Stimulated activated CD4-positive, alpha-beta T cell treated with anti-CD3 and anti-CD28 coated beads, Interleukin-2, amount 100 ng/mL, for 4 hours (primary cell): ENCODE results near the gene COL9A3.
"Not testable (repeated sequence)": the region's sequence is repeated elsewhere in the genome, so short reads cannot be mapped to it uniquely, and the experiment has no call there.

Experiments used
- DNase-seq: peaks from one replicate; pipeline ENCODE4 v3.0.0-alpha.2; 2020; ENCODE audit warnings: low read depth

Gene COL9A3

DNA sequence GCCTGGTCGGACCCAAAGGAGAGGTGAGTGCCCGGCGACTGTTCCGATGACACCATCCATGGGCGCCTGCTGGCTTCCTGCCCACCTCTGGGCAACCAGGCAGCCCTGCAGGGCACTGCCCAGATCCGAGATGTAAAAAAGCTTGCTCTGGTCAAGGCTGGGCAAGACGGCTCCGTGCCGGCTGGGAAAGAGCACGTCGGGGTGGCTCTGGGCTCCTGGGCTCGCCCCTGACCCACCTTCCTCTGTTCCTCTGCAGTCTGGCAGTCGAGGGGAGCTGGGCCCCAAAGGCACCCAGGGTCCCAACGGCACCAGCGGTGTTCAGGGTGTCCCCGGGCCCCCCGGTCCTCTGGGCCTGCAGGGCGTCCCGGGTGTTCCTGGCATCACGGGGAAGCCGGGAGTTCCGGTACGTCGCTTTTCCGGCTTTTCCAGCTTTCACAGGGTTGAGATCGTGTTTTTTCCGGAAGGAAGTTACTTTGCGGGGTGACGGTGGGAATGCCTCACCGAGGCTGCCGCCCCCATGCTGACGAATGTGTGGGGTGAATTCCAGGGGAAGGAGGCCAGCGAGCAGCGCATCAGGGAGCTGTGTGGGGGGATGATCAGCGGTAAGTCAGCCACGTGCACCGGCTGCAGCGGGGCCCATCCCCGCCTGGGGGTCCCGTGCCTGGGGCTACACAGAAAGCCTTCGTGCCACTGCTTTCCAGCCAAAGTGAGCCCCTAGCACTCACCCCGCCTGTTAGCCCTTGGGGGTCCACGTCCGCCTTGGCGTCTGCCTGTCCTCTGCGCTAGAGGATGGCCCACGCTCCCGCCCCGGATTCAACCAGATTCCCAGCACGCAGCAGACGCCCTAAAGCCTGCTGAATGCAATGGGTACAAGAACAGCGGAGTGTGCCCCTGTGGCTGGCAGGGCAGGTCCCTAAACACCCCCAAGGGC lies 19.3 kb downstream of the COL9A3 start:
- DNase-seq, result no peak

DNA sequence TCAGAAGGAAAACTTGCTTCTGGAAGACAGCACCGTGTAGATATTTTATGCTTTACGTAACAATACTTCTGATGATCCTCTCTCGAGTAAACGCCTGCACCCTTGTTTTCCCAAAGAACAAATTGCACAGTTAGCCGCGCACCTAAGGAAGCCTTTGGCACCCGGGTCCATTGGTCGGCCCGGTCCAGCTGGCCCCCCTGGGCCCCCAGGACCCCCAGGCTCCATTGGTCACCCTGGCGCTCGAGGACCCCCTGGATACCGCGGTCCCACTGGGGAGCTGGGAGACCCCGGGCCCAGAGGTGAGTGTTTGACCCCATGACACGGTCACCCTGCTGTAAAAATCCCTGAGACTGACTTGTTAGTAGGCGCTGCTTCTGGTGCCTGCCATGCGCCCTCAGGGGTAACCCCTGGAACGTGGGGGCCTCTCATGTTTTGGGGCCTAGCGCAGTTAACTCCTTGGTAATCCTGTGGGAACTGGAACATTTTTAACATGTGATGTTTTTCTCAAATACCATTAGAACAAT lies 20.2 kb downstream of the COL9A3 start:
- no peak for DNase-seq

DNA sequence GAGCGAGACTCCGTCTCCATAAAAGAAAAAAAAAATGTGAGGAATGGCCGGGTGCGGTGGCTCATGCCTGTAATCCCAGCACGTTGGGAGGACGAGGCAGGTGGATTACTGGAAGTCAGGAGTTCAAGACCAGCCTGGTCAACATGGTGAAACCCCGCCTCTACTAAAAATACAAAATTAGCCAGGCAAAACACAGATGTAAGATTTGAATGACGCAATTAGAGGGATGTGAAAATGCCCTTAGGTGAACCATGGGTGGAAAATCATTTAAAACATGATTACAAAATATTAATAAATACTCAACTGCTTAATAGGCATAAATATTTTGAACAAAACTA lies 20.9 kb downstream of the COL9A3 start:
- DNase-seq, result no peak

DNA sequence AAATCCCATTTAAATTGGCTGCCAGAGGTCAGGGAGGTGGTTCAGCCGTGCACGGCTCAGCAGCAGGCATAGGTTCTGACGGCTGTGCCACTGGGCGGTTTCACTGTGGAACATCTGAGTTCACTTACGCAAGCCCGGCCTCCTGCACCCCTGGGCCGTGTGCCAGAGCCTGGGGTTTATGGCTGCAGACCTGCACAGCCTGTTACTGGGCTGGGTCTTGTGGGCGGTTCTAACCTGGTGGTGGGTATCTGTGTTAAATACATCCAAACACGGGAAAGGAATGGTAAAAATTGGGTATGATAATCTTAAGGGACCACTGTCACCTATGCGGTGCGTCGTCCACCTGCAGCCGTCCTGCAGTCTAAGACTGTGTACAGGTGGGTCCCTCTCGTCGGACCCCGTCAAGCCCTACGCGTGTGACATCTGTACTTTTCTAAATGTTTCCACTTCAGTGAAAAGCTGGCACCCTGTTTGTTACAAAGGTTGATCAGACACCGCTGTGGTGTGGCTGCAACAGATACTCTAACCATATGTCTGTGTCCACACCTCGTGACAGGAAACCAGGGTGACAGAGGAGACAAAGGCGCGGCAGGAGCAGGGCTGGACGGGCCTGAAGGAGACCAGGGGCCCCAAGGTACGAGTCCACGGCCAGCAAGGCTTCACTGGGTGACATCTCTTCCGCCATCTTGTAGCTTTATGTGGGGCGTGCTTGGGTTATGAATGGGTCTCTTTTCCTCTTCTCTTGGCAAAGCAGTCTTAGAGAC lies 21.5 kb downstream of the COL9A3 start:
- DNase-seq, result no peak

DNA sequence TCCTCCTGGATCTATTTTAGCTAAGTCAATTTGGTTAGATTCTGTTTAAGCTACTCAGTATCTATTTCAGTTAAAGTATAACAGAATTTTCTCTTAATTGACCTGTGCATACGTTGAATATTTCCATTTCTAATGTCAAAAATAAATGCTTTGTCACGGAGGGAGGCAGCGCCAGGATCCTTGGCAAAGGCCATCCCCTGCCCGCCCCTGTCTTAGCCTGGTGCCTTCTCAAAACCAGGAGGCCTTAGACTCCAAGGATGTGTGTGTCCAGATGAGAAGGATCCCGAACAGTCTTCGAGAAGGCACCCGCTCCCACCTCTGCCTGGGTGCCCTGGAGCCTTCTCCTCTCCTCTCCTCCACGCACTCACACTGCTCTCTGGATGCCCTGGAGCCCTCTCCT lies 22.4 kb downstream of the COL9A3 start:
- no peak for DNase-seq

DNA sequence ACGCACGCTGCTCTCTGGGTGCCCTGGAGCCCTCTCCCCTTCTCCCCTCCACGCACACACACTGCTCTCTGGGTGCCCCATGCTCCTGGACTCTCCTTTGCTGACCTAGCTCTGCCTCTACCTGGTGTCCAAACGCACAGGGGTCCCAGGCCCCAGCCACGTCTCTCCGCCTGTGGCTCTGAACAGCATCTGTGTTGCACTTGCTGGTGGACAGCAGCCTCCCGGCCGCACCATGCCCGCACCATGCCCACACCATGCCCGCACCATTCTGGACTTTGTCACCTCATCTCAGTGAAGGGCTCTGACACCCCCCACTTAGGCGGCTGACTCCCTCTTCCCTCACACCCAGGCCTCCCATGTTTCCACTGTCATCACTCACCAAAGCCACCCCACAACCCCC lies 23.0 kb downstream of the COL9A3 start:
- no peak for DNase-seq

DNA sequence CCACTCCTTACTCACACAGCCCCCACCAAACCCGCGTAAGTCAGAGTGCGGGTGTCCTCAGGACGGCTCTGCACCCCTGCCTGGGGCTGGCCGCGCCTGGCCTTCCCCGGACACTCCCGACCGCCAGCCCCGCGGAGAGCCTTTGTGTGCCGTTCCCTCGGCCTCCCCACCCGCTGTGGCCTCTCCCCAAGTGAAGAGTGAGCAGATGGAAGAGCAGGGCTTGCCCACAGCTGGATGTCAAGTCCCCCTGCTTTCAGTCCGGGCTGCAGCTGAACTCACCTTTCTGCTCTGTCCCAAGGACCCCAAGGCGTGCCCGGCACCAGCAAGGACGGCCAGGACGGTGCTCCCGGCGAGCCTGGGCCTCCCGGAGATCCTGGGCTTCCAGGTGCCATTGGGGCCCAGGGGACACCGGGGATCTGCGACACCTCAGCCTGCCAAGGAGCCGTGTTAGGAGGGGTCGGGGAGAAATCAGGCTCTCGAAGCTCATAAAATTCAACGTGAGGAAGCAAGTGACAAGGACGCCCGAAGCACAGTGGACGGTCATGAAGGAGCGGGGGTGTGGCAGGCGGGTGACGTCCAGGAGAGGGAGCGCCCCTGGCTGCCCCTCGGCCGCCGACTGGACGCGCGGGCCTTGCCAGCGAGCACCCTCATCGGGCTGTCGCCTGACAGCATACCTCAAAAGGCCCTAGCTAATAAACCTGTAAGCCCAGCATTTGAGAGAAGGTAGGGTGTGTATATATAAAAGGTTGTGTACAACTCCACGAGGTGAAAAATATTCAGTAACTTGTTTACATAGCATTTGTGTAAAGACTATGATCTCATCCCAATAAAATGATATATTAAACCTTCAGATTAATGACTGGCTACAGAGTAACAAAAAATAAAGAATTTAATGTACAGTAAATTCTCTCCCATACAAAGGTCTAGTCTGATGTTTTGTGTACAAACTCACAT lies 23.7 kb downstream of the COL9A3 start:
- DNase-seq, result no peak

DNA sequence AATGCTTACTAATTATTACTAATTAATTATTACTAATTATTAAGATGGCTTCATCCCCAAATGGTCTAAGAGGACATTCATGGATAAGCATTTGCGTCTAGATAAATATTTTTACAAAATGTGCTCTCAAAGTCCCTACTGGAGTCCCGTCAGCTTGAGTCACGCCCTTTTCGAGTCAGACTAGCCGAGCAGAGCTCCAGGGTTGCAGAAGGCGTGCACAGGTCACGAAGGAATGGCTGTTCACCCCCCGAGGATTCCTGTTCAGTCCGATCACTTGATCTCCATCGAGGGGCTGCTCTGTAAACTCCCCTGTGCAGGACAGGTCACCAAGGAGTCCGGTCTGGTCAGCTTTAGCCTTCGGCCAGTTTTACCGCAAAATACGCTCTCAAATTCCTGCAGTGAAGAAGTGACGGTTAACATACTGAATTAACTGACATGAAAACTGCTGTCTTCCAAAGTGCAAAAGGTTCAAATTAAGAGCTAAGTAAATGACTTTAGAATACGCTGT lies 24.9 kb downstream of the COL9A3 start:
- no peak for DNase-seq

DNA sequence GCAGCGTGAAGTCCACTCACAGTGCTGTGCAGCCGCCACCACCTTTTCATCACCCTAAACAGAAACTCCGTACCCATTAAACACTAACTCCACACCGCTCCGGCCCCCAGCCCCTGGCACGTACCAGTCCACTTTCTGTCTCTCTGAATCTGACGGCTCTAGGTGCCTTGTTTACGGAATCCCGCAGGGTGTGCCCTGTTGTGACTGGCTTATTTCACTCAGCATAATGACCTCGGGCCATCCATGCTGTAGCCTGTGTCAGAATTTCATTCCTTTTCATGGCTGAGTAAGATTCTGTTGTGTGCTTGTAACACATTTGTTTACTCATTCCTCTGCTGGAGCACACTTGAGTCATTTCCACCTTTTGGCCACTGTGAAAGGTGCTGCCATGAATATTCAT lies 26.8 kb downstream of the COL9A3 start:
- no peak for DNase-seq

DNA sequence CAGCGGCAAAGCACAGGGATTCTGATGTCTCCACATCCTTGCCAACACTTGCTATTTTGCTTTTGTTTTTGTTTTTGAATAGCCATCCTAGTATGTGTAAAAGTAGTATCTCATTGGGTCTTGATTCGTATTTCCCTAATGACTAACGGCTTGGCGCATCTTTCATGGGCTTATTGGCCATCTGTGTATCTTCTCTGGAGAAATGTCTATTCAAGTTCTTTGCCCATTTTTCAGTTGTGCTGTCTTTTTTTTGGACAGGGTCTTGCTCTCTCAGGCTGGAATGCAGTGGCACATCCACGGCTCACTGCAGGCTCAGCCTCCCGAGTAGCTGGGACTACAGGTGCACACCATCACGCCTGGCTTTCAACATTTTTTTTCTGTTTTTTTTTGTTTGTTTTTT lies 27.3 kb downstream of the COL9A3 start:
- no peak for DNase-seq

DNA sequence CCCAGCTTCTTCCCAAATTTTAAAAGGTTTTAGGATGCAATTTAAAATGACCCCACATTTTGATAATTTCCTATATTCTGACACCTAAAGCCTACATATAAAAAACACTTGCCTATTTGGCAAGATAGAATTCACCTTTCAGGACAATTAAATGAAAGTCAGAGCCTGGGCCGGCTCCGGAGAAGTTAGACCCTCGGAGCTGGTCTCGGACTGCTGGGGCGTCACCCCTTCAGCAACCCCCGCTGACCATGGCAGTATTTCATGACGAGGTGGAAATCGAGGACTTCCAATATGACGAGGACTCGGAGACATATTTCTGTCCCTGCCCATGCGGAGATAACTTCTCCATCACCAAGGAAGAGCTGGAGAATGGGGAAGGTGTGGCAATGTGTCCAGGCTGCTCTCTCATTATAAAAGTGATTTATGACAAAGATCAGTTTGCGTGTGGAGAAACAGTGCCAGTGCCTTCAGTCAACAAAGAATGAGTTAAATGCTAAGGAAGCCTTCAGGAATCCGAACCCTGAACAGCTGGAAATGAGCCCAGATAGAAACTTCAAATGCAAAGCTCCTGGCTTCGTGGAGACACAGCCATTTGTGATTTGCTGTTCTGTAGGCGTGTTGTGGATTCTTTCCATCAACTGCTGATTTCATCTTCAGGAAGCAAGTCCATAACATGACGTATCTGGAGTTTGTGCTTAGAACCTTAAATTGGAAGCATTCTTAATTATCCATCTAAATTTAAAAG lies 28.7 kb downstream of the COL9A3 start:
- DNase-seq, result no peak

DNA sequence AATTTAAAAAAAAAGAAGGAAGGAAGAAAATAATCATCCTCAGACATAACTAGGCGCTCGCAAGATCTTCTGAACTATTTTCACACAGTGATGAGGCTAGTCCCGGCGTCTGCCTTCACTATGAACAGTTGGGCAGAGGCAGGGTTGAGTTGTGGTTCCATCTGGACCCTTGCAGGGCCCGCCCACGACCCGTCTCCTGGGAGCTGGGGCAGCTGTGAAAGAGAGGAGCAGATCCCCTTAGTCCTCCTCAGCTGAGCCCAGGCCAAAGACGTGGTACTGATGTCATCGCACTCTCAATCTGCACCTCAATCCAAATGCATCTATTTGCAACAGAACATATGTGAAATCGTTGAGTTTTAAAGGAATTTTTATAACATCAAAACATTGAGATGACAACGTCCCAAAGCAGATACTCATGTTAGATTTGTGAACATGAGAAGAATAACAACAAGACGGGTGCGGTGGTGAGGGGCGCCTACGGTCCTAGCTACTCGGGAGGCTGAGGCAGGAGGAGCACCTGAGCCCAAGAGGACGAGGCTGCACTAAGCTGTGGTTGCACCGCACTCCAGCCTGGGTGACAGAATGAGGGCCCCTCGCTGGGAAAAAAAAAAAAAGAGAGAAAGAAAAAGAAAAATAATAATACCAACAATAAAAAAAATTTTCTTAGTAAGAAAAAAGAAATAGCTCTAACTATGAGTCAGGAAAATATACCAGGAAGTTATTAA lies 29.5 kb downstream of the COL9A3 start:
- DNase-seq, result no peak

DNA sequence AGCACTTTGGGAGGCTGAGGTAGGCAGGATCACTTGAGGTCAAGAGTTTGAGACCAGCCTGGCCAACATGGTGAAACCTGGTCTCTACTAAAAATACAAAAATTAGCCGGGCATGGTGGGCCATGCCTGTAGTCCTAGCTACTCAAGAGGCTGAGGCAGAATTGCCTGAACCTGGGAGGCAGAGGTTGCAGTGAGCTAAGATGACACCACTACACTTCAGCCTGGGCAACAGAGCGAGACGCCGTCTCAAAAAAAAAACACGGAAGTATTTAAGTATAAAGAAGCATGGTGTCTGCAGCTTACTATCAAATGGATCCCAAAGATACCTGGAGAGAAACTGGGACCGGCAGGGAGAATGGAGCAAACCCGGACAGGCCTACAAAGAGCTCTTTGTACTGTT lies 32.1 kb downstream of the COL9A3 start:
- DNase-seq, result not testable (repeated sequence)

DNA sequence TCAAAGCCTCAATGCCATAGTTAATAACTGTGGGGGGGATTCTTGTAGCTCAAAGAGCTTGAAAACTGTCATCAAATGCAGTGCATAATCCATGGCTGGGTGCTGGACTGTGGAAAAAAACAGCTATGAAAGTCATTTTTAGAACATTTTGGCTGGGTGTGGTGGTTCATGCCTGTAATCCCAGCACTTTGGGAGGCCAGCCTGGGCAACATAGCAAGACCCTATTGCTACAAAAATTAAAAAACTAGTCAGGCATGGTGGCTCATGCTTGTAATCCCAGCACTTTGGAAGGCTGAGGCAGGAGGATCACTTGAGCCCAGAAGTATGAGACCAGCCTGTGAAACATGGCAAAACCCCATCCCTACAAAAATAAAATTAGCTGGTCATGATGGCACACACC lies 32.6 kb downstream of the COL9A3 start:
- DNase-seq, result no peak

DNA sequence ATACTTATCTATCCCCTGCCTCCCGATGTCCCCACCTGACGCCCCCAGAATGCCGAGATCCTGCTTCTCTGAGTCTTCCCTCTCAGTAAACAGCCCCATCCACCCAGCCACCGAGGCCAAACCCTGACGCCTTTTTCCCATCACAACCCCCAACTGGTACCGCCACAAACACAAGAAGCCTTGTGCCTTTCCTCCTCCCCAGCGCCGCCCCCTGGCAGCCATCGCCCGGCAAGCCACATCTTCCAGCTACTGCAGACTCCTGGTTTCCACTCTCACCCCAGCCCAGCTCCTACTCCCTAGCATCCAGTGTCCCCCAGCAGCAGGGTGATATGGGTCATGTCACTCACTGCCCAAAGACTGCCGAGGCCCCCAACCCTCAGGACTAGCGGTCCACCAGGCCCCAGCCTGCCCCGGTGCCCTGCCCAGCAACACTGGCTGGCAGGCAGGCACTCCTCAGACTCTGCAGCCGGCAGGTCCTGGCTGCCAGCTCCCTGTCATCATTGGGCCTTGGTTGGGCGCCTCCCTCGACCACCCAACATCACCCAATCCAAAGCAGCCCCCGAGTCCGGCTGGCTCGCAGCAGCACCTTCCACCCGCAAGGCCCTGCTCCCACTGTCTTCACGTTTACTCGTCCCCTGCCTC lies 33.6 kb downstream of the COL9A3 start:
- no peak for DNase-seq

DNA sequence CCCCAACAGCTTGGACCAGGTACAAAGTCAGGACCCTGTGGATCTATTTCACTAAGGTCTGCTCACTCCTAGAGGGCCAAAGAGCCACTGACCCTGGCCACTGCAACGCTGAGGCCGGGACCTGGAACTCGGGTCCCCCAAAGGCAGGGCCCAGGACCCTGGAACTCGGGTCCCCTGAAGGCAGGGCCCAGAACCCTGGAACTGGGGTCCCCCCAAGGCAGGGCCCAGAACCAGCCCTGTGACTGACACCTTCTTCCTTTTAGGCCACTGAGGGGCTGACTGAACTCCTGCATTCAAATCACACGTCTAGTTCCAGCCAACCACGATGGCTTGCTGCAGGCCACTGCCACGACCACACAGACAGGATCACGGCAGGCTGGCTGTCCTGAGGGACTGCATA lies 35.3 kb downstream of the COL9A3 start:
- DNase-seq, result no peak

DNA sequence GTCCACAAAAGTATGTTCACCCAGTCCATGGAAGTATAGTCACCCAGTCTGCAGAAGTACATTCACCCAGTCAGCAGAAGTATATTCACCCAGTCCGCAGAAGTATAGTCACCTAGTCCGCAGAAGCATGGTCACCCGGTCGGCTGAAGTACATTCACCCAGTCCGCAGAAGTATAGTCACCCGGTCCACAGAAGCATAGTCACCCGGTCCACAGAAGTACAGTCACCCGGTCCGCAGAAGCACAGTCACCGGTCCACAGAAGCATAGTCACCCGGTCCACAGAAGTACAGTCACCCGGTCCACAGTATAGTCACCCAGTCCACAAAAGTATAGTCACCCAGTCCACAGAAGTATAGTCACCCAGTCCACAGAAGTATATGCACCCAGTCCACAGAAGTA lies 36.0 kb downstream of the COL9A3 start:
- DNase-seq, result no peak

DNA sequence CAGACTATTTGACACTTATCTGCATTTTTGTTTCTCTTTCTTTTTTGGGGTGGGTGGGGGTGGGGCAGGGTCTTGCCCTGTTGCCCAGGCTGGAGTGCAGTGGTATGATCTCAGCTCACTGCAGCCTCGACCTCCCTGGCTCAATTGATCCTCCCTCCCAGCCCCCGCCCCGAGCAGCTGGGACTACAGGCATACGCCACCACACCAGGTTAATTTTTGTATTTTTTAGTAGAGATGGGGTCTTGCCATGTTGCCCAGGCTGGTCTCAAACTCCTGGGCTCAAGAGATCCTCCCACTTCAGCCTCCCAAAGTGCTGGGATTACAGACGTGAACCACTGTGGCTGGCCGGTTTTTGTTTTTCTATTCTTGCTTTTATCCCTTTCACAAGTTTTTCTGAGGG lies 36.5 kb downstream of the COL9A3 start:
- DNase-seq, result not testable (repeated sequence)

DNA sequence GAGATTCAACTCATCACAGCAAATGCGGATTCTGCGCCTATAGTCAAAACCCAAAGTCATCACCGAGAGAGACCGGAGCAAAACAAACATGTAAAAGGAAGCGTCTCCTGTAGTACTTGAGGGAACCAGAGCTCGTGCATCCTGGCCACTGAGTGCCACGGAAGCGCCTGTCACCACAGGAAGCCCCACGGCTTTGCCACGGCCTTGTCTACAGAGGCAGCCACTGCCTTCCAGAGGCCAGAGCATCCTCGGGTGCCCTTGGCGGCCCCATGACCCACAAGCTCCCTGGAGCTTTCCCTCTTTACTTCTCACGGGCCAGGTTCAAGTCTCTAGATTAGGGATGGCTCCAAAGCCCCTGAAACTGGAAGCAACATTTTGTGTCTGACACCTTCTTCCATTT lies 37.3 kb downstream of the COL9A3 start:
- DNase-seq, result no peak

DNA sequence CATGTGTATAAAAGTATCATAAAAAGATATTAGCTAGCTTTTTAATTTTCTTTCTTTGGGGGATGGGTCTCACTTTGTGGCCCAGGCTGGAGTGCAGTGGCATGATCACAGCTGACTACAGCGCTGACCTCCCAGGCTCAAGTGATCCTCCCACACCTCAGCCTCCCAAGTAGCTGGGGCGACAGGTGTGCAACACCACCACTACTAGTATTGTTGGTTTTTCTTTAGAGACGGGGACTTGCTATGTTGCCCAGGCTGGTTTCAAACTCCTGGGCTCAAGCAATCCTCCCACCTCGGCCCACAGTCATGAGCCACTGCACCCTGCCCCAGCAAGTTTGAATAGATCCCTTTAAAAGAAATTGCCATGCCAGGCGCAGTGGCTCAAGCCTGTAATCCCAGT lies 38.3 kb downstream of the COL9A3 start:
- no peak for DNase-seq
